PFSK-1 (cell line): ENCODE data around the gene SOX5.

Experiments
- FOXP2 ChIP-seq: optimal IDR thresholded peaks from 2 replicates; pipeline ENCODE3; 2011; ENCODE audit warnings: borderline replicate concordance, control low read depth, inconsistent platforms; ENCODE audit not compliant: insufficient read depth; ENCODE audit errors: extremely low read length, extremely low read depth
- POLR2AphosphoS5 ChIP-seq: IDR thresholded peaks from 2 replicates; pipeline ENCODE4 v1.6.1; 2012; ENCODE audit warnings: low read depth, mild to moderate bottlenecking, control low read depth, low read length, moderate library complexity
- SIN3A ChIP-seq: IDR thresholded peaks from 2 replicates; pipeline ENCODE4 v1.6.1; 2012; ENCODE audit warnings: mild to moderate bottlenecking, low read length, moderate library complexity, borderline replicate concordance; ENCODE audit not compliant: insufficient read depth
- TAF1 ChIP-seq: IDR thresholded peaks from 2 replicates; pipeline ENCODE4 v1.6.1; 2012; ENCODE audit warnings: low read length, control low read depth, borderline replicate concordance; ENCODE audit not compliant: insufficient read depth
- TF ChIP-seq, protein P1 (sequence below), 2 experiments: IDR thresholded peaks; 2 replicates each; pipeline versions ENCODE4 v1.6.1 to v1.8.0; 2011 to 2012; ENCODE audit warnings: low read depth in 2 of 2, low read length in 2 of 2, control low read depth in 1 of 2, inconsistent platforms in 1 of 2, mild to moderate bottlenecking in 1 of 2, moderate library complexity in 1 of 2; ENCODE audit not compliant: insufficient read depth in 1 of 2

SOX5 gene

DNA sequence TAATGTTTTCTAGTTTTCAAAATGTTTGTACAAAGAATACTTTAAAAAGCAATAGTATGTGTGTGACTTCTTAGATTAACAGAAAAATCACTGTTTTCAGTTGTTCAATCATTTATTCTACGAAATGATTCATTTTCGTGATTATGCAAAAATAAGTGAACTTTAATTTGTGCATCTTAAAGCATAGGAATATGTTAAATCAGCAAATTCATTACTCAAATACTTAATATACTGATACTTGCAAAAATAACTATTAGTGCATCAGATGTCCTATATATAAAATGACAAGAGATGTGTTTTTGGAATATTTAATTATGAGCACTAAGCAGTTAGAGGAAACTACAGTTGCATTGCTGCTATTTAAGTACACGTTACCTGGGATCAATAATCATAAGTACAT, 11.0 kb downstream of the SOX5 start:
- TF ChIP-seq, protein P1, sequence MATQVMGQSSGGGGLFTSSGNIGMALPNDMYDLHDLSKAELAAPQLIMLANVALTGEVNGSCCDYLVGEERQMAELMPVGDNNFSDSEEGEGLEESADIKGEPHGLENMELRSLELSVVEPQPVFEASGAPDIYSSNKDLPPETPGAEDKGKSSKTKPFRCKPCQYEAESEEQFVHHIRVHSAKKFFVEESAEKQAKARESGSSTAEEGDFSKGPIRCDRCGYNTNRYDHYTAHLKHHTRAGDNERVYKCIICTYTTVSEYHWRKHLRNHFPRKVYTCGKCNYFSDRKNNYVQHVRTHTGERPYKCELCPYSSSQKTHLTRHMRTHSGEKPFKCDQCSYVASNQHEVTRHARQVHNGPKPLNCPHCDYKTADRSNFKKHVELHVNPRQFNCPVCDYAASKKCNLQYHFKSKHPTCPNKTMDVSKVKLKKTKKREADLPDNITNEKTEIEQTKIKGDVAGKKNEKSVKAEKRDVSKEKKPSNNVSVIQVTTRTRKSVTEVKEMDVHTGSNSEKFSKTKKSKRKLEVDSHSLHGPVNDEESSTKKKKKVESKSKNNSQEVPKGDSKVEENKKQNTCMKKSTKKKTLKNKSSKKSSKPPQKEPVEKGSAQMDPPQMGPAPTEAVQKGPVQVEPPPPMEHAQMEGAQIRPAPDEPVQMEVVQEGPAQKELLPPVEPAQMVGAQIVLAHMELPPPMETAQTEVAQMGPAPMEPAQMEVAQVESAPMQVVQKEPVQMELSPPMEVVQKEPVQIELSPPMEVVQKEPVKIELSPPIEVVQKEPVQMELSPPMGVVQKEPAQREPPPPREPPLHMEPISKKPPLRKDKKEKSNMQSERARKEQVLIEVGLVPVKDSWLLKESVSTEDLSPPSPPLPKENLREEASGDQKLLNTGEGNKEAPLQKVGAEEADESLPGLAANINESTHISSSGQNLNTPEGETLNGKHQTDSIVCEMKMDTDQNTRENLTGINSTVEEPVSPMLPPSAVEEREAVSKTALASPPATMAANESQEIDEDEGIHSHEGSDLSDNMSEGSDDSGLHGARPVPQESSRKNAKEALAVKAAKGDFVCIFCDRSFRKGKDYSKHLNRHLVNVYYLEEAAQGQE (IDR thresholded peaks at IDR 0.05; ENCODE audit: insufficient read depth in 1 of 2, low read depth in 2 of 2, low read length in 2 of 2): no peak
- TF ChIP-seq POLR2AphosphoS5 (no peak), TAF1 (no peak), FOXP2 (no peak), SIN3A (no peak)

DNA sequence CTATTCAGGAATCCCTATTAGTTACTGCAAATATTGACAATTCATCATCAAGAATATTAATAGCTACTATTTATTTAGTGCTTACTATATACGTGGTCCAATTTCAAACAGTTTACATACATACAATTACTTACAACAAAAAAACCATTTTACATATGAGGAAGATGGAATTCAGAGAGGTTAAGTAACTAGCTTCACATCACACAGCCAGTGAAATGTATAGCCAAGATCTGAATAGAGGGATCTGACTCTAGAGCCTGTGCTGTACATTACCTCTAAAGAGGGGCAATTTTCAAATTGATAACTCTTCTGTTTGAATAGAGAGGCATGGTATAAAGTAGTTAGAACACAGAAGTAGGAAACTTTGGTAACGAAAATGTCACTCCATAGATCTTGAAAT, 18.3 kb downstream of the SOX5 start:
- TF ChIP-seq TAF1 (no peak), SIN3A (no peak), FOXP2 (no peak), POLR2AphosphoS5 (no peak)
- TF ChIP-seq, protein P1 (IDR thresholded peaks at IDR 0.05; ENCODE audit: insufficient read depth in 1 of 2, low read depth in 2 of 2, low read length in 2 of 2): no peak

DNA sequence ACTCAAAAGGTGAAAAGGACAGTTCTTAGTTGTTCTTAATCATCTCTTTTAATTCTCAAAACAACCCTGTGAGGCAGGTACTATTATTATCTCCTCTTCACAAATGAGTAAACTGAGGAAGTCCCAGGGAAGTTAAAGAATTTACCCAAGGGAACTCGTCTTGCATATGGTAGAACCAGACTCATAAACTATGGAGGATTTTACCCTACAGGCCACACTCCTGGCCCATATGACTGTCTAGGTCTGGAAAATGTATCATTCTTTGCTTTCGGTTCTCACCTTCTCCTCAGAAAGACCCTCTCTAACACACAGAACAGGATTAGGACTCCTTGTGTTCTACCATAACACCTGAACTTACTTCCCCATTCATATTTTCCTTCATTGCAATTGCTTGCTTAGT, 18.9 kb downstream of the SOX5 start:
- TF ChIP-seq SIN3A: no peak
- TF ChIP-seq TAF1: no peak
- TF ChIP-seq FOXP2: no peak
- no peak for TF ChIP-seq POLR2AphosphoS5
- TF ChIP-seq, protein P1 (IDR thresholded peaks at IDR 0.05; ENCODE audit: insufficient read depth in 1 of 2, low read depth in 2 of 2, low read length in 2 of 2): no peak

DNA sequence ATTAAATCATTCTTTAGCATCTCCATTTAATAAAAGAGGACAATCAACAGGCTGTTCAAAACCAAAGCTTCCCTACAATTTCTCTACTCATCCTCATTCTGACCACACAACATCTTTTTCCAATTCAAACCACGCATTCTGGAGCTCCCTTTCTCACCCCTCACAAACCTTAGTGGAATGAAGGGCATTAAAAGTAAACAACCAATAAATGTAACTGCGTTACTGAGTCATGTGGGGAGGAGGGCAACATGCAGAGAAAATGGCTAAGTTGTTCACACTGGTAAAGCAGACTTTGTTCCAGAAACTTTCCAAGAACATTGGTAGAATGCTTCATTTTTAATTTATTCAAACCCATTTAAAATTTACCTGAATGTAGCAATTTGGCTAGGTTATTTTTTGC, 19.6 kb downstream of the SOX5 start:
- no peak for TF ChIP-seq POLR2AphosphoS5
- TF ChIP-seq, protein P1 (IDR thresholded peaks at IDR 0.05; ENCODE audit: insufficient read depth in 1 of 2, low read depth in 2 of 2, low read length in 2 of 2): no peak
- no peak for TF ChIP-seq FOXP2
- no peak for TF ChIP-seq SIN3A

DNA sequence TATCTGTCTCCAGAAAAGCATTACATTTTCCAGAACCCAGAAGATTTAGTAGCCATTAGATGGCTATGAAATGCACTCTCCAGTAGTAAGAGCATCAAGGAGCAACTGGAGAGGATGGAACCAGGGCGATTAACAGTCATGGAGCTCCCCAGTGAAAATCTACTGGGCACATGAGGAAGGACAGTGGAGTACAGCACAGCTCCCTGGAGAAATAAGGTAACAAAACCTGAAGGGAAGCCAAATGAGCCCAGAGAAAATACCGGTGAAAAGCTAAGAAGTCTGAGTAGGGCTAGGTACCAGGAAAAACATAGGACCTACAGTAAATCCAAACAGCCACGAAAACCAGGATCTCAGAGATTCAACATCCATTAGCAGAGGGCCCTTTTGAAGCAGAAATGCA, 21.6 kb downstream of the SOX5 start:
- no peak for TF ChIP-seq FOXP2
- TF ChIP-seq TAF1: no peak
- TF ChIP-seq, protein P1 (IDR thresholded peaks at IDR 0.05; ENCODE audit: insufficient read depth in 1 of 2, low read depth in 2 of 2, low read length in 2 of 2): no peak
- no peak for TF ChIP-seq POLR2AphosphoS5
- TF ChIP-seq SIN3A: no peak
